Activated CD4-positive, alpha-beta T cell treated with anti-CD3 and anti-CD28 coated beads, Interleukin-2, Interleukin-6, amounts not matched to agents 100 ng/mL and 50 ng/mL, durations not matched to agents 16 hours and 8 hours (primary cell): ENCODE results near the gene C12orf60.
A peak's percentile ranks its signal among the peaks of the same experiment; 100 is the strongest.

Experiments used
- DNase-seq: peaks from one replicate; pipeline ENCODE4 v3.0.0-alpha.2; 2020

C12orf60 gene

DNA sequence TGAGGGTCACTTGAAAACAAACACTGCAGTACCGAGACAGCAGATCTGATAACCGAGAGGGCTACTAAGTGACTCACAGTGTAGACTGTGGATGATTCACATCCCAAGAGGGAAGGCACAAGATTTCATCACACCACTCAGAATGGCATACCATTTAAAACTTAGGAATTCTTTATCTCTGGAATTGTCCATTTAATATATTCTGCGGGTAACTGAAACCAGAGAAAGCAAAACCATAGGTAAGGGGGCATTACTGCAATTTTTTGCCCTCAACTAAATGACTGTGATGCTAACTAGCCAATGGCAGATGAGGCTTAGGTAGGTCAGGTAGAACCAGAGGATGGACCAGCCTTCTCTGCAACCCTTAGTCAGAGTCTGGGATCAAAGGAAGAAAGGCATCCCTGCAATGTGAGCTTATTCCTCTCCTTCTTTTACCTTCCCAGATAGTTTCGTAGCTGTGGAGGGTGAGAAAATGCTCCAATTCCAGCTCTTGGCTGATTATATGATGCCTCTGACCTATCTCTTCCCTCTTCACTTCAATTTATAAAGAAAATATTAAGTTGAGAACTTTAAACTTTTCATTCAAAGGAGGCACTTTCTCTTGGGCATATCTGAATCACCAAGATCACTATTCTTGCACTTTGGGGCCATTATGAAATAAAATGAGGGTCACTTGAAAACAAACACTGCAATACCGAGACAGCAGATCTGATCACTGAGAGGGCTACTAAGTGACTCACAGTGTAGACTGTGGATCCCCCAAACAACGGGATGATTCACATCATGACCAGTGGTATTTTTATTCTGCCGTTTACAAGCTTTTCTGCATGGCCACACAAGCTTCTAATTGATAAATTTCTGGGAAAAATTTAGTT is 33.1 kb downstream of the C12orf60 start:
- DNase-seq: no peak

DNA sequence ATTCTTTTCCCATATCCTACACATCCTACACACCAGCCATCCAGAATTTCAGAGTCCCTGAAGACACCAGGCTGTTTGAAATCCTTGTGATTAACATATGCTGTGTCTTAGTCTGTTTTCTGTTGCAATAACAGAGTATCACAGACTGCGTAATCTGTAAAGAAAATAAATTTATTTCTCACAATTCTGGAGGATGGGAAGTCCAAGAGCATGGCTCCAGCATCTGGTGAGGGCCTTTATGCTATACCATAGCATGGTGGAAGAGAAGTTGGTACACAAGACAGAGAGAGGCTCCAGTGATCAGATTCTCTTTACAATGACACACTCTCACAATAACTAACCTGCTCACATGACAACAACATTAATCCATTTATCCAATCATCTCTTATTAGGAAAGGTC is 35.8 kb downstream of the C12orf60 start:
- DNase-seq: no peak

DNA sequence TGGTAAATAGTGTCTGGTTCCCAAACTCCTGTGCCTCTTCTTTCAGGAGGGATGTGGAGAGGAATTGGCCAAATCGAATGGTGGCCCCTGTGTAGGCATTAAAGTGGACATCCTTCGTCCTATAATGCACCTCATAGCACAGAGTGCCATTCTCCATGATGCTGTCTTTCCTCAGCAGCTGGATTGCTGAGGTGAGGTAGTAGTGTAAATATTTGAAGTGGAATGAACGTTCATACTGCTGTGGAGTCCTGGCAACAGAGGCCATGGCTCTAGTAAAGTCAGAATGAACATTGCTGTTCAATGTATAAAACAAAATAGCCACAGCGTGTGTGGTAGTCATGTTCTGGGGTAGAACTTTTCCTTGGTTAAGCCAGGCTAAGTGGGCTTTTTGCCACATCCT is 37.1 kb downstream of the C12orf60 start:
- DNase-seq: no peak

DNA sequence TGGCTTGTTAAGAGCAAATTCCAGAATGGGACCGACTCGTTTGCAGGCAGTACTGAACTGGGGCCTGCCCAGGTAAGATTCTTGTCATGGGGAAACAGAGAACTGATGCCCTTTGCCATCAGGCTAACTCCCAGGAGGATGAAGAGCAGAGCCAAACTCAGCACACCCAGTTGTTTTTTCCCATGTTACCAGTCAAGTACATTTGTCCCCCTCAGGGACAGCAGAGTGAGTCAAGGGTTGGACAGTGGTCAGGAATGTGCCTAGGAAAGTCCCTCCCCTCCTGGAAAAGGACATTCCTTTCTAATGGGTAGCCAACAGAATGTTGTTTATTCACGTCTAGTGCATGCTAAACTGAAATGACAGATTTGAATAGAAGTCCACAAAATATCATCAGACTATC is 38.3 kb downstream of the C12orf60 start:
- no peak for DNase-seq

DNA sequence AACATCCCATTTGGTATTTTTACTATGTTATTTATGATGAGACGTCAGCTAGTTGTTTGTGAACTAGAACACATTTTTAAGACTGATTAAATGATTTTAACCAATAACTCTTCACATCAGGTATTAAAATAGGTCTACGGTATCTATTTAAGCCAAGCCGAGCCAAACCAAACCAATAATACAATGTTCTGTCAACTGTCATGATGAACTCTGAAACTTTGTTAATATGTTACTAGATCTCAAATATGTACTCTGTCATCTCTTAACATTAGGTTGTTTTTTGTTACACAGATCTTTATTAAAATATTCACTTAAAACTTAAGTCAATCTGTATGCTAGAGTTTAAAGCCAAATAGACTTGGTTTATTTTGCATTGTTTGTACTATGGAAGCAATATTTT is 38.8 kb downstream of the C12orf60 start:
- no peak for DNase-seq

DNA sequence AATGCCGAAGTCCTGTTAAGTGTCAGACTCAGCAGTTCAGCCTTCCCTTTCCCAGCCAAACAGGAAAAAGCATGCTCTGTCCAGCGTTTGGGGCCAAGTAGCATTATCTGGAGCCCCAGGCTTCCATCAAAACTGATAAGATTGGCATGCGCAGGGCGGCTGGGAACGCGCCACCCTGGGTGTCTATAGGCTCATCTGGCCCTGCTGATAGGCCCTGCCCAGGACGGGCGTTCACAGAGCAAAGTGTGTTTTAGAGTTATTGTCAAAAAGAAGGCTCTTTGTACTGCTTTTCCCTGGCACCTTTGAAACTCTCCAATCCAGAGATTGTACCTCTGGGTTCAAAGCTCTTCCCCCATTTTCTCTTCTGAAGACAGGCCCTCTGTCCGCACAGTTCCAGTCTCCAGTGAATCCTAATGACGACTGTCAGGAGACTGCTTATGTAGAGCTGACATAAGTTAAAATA is 40.0 kb downstream of the C12orf60 start, which contains the start of gene ART4:
Gene ART4, minus strand, starts transcription at position 102 of the 463 bp plus-strand sequence. CDS start 413 bp downstream, outside the sequence.
- DNase-seq: no peak

DNA sequence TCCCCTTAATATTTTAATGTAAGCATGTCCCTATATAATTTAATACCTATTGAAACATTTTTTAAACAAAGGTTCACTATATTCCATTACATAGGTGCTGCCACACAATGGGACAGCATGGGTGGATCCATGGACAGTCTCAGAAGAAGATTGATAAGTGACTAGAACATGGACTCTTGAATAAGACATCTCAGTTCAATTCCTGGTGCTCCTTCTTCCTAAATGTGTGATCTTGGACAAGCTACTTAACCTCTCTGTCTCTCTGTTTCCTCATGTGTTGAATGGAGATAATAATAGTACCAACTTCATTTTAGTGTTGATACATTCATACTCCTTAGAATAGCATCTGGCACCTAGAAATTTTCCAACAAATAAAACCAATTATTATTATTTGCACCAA is 40.9 kb downstream of the C12orf60 start:
- no peak for DNase-seq

DNA sequence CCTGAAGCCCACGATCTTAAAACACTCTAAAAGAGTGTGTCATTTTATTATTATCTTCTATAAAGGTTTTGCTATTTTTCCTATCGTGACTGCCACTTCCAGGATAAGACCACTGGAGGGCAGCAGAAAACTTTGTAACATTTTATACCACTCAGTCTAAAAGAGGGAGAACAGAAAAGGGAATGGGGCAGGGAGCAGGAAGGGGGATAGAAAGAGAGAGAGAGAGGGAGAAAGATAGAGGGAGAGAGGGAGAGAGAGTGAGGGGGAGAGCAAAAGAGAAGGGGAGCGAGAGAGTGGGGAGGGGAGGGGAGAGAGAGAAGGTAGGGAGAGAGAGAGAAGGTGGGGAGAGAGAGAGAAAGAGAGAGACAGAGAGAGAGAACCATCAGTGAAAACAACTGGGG is 41.9 kb downstream of the C12orf60 start:
- peak; percentile 60 for DNase-seq

DNA sequence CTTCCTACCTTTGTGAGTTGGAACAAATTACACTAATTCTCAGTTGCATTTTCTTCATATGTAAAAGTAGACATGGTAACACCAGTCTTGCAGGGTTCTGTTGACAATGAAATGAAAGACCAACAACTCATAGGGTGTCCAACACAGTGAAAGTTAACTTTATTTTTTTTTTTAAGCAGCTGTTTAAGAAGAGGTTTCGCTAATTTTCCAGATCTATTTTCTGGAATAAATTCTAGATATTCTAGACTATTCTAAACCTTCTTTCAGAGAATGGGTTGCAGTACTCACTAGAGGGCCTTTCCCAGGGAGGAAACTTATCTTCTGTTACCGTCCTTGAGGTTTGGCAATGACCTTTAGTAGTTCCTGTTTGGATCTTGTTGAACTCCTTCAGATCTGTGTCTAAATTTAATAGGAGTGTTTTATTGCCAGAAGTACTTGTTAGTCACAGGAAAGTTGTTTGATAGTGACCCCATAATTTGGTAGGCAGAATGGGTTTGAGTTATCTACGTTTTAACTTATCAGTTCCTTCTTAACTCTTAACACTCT is 42.6 kb downstream of the C12orf60 start:
- DNase-seq: no peak

DNA sequence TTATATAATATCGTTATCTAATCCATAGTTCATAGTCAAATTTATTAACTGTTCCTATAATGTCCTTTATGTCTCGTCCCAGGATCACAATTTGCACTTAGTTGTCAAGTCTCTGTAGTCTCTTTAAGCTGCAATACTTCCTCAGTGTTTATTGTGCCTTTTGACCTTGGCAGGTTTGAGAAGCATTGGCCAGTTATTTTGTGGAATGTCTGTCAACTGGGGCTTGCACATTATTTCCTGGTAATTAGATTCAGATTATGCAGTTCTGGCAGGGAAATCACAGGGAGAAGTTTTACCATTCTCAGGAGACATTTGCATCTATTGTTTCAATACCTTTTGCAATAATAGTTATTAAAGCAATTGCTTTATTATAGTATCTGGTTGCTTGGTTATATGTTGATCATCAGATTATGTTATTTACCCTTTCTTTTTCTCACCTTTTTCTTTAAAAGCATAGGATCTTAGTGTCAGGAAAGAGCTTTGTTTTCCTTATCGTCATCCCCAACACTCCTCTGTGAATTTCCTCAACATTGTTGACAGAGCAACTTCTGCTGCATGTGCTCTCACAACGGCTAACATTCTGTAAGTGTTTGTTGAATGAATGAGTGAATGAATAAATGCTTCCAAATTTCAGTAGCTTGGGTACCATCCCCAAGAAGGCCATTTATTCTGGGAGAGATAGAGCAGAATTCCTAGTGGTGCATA is 43.6 kb downstream of the C12orf60 start:
- no peak for DNase-seq

DNA sequence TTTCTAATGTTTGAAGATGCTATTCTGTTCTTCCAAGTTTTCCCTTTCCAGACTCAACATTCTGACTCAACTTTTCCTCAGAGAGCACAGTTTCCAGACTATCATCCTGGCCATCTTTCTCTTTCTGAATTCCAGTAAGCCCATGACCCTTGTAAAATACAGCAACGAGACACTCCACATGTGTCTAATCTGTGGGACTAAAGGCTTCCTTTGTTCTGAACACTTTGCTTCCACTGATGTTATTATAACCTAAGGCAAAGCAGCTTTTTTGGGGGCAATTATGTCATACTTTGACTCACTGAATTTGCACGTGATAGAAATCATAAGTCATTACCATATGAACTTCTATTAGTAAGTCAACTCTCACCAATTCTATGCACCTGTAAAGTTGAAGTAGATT is 46.2 kb downstream of the C12orf60 start:
- DNase-seq: no peak

DNA sequence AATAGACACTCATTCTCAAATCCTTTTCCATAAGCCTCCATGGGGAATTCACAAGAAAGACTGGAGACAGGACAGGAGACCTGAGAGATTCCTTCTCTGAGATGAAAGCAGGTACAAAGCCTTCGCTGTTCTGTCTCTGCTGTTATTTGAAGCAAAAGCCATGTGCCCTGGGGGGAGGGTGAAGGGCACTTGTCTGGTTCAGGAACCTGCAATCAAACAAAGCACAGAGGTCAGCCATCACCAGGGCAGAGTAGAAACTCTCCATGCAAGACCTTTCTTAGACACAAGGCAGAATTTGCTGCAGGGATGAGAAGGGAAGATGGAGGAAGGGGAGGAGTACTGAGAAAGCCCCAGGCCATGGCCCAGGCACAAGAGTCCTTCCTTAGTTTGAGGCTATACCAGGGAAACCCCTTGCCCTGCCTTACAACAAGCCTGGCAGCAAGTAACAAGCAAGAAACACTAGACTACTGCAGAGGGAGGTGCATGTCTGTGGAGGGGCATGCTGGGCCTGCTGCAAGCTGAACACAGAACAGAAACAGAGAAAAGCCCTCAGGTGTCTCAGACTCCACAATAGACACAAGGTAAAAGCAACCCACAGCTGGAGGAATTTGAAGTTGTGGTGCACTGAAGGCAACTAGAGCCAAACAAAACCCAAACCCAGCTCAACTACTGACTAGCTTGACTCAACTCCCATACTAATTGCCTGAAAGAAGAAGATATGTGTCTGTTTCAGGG is 47.6 kb downstream of the C12orf60 start:
- no peak for DNase-seq

DNA sequence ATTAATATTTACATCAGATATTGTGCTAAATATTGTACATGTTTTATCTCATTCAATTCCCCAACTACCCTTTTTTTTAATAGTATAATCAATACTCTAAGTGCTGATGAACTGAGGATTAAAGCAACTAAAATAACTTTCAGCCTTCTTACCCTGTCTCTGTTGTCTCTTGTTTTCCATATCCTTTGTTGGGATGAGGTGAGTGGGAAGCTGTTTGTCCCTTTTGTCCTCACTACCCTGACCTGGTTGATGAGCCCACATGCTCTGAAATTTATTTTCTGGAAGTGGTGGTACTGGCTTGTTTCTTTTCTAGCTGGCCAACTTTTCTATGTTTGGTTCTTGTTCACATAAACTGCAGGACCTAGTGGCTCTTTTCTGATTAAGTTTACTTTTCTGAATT is 49.4 kb downstream of the C12orf60 start:
- DNase-seq: no peak

DNA sequence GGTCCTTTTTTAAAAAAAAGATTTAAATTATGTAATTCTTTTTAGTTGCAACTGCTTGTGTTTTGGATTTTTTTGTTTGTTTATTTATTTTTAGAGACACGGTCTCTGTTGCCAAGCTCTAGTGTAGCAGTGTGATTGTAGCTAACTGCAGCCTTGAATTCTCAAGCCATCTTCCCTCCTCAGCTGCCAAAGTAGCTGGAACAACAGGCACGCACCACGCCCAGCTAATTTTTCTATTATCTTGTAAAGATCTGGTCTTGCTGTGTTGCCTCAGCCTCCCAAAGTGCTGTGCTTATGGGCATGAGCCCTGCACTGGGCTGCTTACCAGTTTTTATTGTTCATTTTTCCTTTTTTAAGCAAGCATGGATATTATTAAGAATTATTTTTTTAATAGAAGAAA is 50.5 kb downstream of the C12orf60 start:
- no peak for DNase-seq

DNA sequence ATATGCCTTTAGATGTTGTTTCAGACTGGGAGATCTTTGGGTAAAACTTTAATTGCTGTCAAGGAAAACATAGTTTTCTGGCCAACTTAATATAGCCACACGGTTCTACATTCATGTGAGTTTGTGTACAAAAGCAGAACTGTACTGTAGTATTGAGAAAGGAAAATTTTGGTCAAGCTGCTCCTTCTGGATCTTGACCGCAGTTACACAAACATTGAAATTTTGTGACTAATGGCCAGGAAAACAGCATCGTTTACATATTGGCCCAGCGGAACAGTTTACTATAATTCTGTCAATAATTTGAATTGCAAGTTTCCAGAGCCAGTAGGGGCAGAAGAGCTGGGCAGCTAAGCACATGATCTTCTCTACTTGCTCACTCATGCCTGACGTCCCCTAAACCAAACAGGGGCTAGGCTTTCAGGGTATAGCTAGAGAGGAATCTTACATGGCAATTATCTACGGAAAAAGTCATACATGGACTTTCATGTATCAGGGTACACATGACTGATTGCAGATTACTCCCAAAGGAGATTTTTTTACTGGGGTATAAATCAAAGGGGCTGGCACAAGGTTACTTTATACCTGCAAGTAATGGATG is 51.2 kb downstream of the C12orf60 start:
- no peak for DNase-seq

DNA sequence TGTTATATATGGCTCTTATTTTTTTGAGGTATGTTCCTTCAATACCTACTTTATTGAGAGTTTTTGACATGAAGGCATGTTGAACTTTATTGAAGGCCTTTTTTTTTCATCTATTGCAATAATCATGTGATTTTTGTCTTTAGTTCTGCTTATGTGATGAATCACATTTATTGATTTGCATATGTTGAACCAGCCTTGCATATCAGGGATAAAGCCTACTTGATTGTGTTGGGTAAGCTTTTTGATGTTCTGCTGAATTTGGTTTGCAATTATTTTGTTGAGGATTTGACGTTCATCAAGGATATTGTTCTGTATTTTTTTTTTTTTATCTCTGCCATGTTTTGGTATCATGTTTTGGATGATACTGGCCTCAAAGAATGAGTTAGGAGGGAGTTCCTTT is 55.0 kb downstream of the C12orf60 start:
- no peak for DNase-seq

DNA sequence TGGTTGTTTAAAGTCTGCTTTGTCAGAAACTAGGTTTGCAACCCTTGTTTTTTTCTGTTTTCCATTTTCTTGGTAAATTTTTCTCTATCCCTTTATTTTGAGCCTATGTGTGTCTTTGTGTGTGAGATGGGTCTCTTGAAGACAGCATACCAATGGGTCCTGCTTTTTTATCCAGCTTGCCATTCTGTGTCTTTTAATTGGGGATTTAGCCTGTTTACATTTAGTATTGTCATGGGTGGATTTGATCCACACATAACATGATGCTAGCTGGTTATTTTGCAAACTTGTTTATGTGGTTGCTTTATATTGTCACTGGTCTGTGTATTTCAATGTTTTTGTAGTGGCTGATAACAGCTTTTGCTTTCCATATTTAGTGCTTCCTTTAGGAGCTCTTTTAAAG is 57.0 kb downstream of the C12orf60 start:
- DNase-seq: no peak

DNA sequence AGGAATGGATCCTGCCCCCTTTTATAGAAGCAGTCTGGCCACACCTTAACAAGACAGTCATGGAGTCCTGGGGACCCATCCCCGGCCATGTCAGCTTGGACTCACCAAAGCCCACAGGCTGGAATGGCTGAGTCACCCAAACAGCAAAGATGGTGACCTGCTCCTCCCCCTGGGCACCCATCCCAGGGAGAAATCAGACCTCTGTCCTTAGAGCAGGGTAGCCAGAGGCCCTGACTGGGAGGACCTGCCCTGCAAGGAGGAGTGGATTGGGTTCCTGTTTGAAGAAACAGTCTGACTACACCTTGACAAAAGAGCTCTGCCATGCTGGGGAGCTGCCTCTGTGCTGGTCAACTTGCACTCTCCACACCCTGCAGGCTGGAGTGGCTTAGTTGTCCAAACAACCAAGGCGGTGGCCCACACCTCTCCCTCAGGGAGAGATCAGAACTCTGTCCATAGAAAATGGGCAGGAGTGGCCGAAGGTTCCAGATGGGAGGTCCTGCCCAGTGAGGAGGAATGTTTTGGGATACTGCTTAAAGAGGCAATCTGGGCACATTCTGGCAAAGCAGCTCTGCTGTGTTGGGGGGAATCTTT is 65.5 kb downstream of the C12orf60 start:
- no peak for DNase-seq

DNA sequence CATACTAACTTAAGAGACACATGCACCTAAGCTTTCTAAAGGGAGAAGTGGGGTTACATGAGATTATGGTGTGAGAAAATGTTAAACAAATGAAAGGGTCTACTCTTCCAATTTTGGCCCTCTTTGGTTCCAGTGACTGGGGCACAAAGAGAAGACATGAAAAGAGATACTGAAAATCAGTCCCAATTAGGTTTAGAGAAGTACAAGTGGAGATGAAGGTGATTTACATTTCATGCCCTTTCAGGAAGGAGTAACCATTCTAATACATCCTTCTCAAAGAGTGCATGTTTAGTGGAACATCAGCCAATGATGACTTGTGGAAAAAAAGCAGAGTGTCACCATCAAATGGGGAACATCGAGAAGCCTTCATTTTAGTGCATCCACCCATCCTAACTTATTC is 67.8 kb downstream of the C12orf60 start:
- no peak for DNase-seq

DNA sequence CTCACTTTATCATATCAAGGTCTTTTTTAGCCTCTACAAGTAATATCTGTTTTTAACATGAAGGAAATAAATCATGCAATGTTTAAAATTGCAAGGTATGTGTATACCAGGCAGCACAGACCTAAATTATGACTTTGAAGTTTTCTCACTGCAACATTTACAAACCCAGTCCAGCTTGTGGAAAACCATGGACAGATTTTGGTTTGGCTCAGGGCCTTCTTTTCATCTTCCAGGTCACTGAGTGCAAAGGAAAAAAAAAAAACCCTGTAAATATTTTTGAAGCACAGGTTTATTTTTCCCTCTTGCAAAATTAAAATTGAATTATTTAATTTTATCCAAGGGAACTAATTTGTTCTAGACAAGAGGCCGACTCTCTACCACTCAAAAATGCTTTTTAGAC is 68.4 kb downstream of the C12orf60 start:
- no peak for DNase-seq

DNA sequence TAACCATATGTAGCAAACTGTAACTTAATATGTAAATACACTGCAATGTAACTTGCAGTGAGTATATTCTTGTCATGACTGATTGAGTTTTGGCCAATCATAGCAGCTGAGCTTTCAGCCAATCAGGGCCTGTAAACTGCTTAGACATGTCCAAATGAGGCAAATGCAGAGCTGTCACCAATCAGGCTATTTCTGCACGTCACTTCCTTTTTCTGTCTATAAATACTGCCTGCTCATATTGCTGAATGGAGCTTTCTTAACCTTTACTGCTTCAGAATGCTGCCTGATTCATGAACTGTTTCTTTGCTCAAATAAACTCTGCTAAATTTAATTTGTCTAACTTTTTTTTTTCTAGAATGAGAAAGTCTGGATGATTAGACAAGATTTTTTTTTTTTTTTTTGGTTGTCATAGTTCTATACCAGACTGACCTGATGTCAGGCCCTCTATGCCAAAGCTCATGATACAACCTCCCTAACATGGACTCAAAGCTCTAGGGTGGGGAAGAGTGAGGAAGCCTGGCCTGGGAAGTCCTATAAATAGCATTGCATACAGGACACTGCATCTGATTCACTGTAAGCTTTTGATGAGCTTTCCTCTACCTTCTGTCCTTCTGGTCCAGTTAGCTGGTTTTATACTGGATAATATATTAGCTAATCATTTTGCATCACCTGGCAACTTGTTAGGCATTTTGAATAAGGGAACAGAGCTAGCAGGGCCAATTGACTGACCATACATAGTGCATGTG is 70.1 kb downstream of the C12orf60 start:
- no peak for DNase-seq
